Stimulated activated naive CD8-positive, alpha-beta T cell treated with anti-CD3 and anti-CD28 coated beads, Interleukin-15, Interleukin-2, amounts not matched to agents 100 ng/mL and 50 ng/mL, for 24 hours (primary cell): ENCODE results near the gene LCE2B.

Experiments used
- H3K27ac Mint-ChIP-seq: one replicate; pipeline ENCODE4 v1.8.0; 2021; ENCODE audit warnings: mild to moderate bottlenecking, mixed read lengths
- H3K27me3 Mint-ChIP-seq: one replicate; pipeline ENCODE4 v1.8.0; 2021; ENCODE audit warnings: mixed read lengths
- H3K36me3 Mint-ChIP-seq: one replicate; pipeline ENCODE4 v1.8.0; 2021; ENCODE audit warnings: low read depth, mixed read lengths
- H3K4me1 Mint-ChIP-seq: one replicate; pipeline ENCODE4 v1.8.0; 2021; ENCODE audit warnings: low read depth, mixed read lengths
- H3K4me3 Mint-ChIP-seq: one replicate; pipeline ENCODE4 v1.8.0; 2021; ENCODE audit warnings: mild to moderate bottlenecking, mixed read lengths
- H3K9me3 Mint-ChIP-seq: one replicate; pipeline ENCODE4 v1.8.0; 2021; ENCODE audit warnings: mixed read lengths

Gene LCE2B

DNA sequence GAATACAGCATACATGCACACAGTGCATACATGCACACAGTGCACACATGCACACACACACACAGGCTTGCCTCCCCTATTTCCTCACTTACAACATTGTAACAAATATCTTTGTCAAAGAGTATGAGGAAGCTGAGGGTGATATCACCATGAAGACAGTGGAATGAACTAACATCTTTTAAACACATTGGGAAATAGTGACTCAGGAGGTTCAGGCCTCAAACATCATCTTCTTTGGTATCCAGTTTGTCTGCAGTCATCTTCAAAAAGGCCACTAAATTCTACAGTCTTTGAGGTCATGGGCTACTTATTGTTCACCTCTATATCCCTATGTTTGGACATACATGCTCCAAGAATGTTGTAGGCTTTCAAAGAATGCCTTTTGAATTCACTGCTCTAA, 2.1 kb upstream of the LCE2B start:
- Mint-ChIP-seq H3K36me3 (no peaks in the 10 kb centered on the region), H3K4me1 (no peaks in the 10 kb centered on the region), H3K27ac (no peak overlapping the region), H3K9me3 (no peaks in the 10 kb centered on the region), H3K27me3 (peaks cover 18% of the 10 kb centered on the region), H3K4me3 (no peak overlapping the region)

DNA sequence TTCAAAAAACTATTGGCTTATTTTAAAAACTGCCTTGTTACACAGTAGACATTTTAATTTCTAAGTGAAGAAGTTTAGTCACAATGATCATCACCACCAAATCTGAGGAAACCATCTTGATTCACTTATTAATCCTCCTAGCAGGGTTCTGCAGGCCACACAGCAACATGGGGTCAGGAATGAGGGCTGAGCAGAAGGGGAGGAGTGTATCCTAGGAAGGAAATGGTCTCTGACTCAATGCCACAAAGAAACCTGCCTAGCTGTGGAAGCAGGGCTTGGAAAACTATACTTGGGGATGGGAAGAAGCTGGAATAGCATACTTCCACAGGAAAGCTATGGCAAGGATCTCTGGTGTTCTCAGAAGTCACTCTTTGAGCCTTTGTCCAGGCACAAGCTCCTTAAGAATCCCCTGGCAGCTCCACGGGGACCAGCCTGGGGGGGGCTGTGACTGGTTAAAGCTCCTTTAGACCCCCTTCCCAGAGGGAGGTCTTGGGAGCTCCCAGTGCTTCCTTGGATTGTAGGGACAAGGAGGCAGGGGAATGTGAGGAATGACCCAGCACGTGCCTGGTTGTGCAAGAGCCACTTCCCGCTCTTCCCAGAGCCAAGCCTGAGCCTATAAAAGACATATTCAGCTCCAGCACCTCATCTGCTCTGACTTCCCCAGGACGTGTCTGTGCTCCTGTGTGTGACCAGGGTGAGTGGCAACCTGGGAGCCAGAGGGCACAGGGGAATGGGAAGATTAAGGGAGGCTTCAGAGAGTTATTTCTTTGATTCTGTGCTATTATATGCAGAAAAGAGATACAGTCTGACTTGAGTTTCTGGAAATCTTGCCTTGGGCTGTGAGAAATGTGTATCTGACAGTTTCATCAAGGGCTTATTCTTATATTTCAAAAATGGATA, 12.0 kb downstream of the LCE2B start, which contains the start of gene LCE2A:
LCE2A (plus strand) TSS at position 645 of the 900 bp plus-strand sequence. CDS start 557 bp downstream, outside the sequence.
- no peaks in the 10 kb centered on the region for H3K9me3 Mint-ChIP-seq
- peaks cover 8% of the 10 kb centered on the region for H3K27me3 Mint-ChIP-seq
- no peak within 1 kb of the TSS for H3K27ac Mint-ChIP-seq
- no peak within 1 kb of the TSS for H3K4me3 Mint-ChIP-seq
- no peaks in the 10 kb centered on the region for H3K36me3 Mint-ChIP-seq
- H3K4me1 Mint-ChIP-seq, result no peaks in the 10 kb centered on the region

DNA sequence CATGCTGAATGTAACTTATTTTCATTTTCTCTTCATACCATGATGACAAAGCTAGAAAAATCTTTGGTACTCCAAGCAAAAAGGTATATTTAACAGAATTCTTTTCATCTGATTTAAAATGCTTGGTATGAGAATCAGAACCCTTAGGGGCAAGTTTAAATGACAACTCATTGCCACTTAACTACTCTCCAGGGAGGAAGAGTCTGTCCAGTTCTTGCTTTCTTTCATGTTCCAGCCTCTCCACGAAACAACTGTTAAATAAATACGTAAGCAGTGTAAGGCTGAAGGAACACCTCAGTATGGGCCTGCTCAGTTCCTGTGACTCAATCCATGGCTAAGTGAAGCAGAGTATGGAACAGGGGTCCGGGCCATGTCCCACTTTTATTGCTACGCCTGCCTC, 13.8 kb downstream of the LCE2B start:
- H3K36me3 Mint-ChIP-seq, result no peaks in the 10 kb centered on the region
- peaks cover 12% of the 10 kb centered on the region for H3K27me3 Mint-ChIP-seq
- no peaks in the 10 kb centered on the region for H3K4me1 Mint-ChIP-seq
- no peaks in the 10 kb centered on the region for H3K9me3 Mint-ChIP-seq
- no peak overlapping the region for H3K27ac Mint-ChIP-seq
- no peak overlapping the region for H3K4me3 Mint-ChIP-seq

DNA sequence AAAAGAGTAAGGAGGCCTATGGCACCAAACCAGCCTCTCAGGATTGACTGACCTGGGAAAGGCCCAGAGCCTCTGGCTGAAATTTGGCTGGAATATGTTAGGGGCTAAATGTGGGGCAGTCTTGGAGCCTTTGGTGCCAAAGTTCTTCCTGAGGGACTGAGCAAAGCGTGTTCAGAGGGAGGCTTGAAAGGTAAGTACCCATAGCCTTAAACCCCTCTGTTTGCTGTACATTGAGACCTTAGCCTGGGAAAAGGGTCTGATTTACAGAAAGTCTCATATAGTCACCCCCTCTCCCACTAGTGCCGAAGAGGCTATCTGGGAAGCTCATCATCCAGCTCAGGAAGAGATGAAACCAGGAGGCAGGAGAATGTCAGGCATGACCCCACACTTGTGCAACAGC, 21.9 kb downstream of the LCE2B start, which contains the start of gene LCE4A:
LCE4A (plus strand) TSS at position 301 of the 400 bp plus-strand sequence. CDS start 916 bp downstream, outside the sequence.
- Mint-ChIP-seq H3K9me3 (no peaks in the 10 kb centered on the region), H3K27me3 (peaks cover 36% of the 10 kb centered on the region), H3K4me1 (no peaks in the 10 kb centered on the region), H3K4me3 (no peak within 1 kb of the TSS), H3K27ac (no peak within 1 kb of the TSS), H3K36me3 (no peaks in the 10 kb centered on the region)

DNA sequence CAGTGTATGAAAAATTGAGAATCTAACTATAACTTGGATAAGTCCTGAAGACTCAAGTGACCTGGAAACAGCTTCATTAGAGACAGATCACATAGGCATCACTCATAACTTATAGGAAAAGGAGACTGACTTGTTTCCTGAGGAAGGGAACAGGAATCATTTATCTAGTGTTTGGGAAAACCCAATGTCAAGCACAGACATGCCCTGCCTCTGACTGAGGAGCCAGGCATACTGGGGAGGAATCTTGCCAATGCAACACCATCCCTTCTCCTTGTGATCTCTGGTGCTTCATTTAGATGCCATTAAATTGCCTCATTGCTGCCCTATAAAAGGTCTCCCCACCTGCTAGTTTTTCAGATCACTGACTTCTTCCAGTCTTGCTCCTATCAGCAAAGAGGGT, 32.3 kb downstream of the LCE2B start:
- no peaks in the 10 kb centered on the region for H3K36me3 Mint-ChIP-seq

DNA sequence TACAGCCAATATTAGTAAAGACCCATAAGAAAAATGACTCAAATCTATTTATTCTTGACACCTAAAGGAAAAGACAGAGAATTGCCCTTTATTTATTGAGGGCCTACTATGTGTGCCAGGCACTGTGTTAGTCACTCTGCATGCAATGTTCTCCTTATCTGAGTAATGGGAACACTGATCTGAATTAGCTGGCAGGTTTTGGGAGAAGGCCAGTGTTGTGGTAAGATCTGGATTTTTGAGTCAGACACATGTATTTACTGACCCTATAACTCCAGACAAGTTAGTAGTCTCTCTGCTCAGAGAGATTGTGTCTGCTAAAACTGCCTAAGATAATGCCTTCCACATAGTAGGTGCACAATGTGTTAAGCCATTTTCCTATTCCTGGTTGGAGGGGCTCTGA, 39.3 kb downstream of the LCE2B start:
- H3K27ac Mint-ChIP-seq, result no peak overlapping the region
- no peaks in the 10 kb centered on the region for H3K4me1 Mint-ChIP-seq
- H3K27me3 Mint-ChIP-seq, result peaks cover 12% of the 10 kb centered on the region
- H3K9me3 Mint-ChIP-seq, result no peaks in the 10 kb centered on the region
- H3K36me3 Mint-ChIP-seq, result no peaks in the 10 kb centered on the region
- H3K4me3 Mint-ChIP-seq, result no peak overlapping the region

More for the DNA sequence above, 32.3 kb downstream of the LCE2B start:
- Mint-ChIP-seq H3K9me3 (peaks cover 8% of the 10 kb centered on the region), H3K4me3 (no peak overlapping the region), H3K27me3 (peaks cover 25% of the 10 kb centered on the region), H3K27ac (no peak overlapping the region), H3K4me1 (no peaks in the 10 kb centered on the region)

DNA sequence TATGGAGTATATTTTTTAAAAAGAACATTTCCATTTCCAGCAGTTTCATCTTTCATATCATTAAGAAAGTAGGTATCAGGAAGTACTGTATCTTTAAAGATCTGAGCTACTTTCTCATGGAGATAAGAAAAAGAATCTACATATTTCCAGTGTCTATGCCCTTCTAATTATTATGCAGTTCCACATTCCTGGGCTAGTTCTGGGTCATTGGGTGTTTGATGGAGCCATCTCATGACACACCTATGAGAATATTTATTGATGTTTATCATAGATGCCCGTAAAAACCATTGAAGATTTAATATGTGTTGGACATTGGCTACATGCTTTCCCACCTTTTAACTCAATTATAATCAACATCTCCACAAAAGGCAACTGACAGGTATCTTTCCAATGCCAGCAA, 43.1 kb downstream of the LCE2B start:
- Mint-ChIP-seq H3K36me3 (no peaks in the 10 kb centered on the region), H3K9me3 (no peaks in the 10 kb centered on the region), H3K4me3 (no peak overlapping the region), H3K4me1 (no peaks in the 10 kb centered on the region), H3K27me3 (peaks cover 25% of the 10 kb centered on the region), H3K27ac (no peak overlapping the region)

DNA sequence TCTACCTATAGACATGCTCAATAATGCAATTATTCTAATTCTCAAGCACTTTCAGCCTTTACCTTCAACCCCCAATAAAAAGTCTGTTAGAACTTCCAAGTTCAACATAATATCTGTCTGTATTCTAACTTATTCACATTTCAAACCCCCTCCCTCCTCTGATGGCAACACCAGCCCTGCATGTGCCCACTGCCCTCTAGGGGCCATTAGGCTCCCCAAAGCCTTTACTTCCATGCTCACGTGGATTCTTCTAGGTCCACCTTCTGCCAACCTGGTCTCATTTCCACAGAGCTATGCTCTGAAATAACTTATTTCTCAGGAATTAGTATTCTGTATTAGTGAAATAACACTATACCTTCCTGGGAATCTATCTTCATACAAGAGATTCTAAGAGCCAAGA, 49.7 kb downstream of the LCE2B start:
- no peak overlapping the region for H3K4me3 Mint-ChIP-seq
- no peak overlapping the region for H3K27ac Mint-ChIP-seq
- no peaks in the 10 kb centered on the region for H3K9me3 Mint-ChIP-seq
- no peaks in the 10 kb centered on the region for H3K4me1 Mint-ChIP-seq
- no peaks in the 10 kb centered on the region for H3K36me3 Mint-ChIP-seq
- H3K27me3 Mint-ChIP-seq, result peaks cover 31% of the 10 kb centered on the region
